ENCODE data around the gene KRT80. TPM values are rescaled to one million over a fixed set of nuclear protein-coding genes. Genes with fewer than 3 reads are reported as not detected.

KRT80 gene
- total and polyA plus RNA-seq, 2 donors from 2014 or later = 1.0 to 12.3 TPM

GRCh38 chr12:52183971-52184370 is 7.8 kb downstream of the KRT80 start:
- no peaks in the 10 kb centered on the region for H3K9me3 ChIP-seq (ENCODE audit: control insufficient read depth in 2 of 3, insufficient read depth in 1 of 3, low read length in 3 of 3)
- TF ChIP-seq, protein P1, sequence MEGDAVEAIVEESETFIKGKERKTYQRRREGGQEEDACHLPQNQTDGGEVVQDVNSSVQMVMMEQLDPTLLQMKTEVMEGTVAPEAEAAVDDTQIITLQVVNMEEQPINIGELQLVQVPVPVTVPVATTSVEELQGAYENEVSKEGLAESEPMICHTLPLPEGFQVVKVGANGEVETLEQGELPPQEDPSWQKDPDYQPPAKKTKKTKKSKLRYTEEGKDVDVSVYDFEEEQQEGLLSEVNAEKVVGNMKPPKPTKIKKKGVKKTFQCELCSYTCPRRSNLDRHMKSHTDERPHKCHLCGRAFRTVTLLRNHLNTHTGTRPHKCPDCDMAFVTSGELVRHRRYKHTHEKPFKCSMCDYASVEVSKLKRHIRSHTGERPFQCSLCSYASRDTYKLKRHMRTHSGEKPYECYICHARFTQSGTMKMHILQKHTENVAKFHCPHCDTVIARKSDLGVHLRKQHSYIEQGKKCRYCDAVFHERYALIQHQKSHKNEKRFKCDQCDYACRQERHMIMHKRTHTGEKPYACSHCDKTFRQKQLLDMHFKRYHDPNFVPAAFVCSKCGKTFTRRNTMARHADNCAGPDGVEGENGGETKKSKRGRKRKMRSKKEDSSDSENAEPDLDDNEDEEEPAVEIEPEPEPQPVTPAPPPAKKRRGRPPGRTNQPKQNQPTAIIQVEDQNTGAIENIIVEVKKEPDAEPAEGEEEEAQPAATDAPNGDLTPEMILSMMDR (IDR thresholded peaks at IDR 0.05; ENCODE audit: borderline replicate concordance, extremely low read depth, insufficient read depth) = no peak
- no peak overlapping the region for H3K27ac ChIP-seq (ENCODE audit: low read depth in 2 of 2, low read length in 2 of 2)
- no peaks in the 10 kb centered on the region for H3K27me3 ChIP-seq (ENCODE audit: control insufficient read depth, insufficient read depth, low read length)
- DNase-seq (no peak), FAIRE-seq (no peak)
- H3K4me3 ChIP-seq (ENCODE audit: low read length in 3 of 3) = no peak overlapping the region
- intact Hi-C loops (cut with DNase I) = no loop called here
- peaks cover 0 to 3% (median 2%) of the 10 kb centered on the region in 3 donors for H3K4me1 ChIP-seq (ENCODE audit: control insufficient read depth in 2 of 3, insufficient read depth in 2 of 3, low read depth in 1 of 3, low read length in 3 of 3)
- H3K9ac ChIP-seq (ENCODE audit: low read length in 3 of 3) = no peak overlapping the region
- H3K36me3 ChIP-seq (ENCODE audit: control insufficient read depth in 2 of 3, insufficient read depth in 3 of 3, low read length in 3 of 3) = no peaks in the 10 kb centered on the region

DNA sequence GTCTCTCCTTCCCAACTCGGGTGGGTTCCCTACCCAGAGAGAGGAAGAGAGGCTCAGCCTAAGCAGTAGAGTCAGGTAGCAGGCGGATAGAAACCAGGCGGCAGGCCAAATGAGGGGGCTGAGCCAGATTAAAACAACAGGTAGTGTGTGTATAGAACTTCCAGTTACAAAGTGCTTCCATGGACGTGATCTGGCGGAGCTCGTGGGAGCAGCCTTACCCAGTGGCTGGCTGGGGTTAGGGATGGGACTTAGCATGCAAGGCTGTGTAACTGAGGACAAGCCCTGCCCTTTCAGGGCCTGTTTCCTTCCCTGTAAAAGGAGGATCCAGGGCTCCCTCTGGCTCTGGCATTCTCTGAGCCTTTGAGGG is 8.3 kb downstream of the KRT80 start:
- Histone ChIP-seq H3K27ac (ENCODE audit: low read depth in 2 of 2, low read length in 2 of 2) (no peak overlapping the region), H3K9me3 (ENCODE audit: control insufficient read depth in 2 of 3, insufficient read depth in 1 of 3, low read length in 3 of 3) (no peaks in the 10 kb centered on the region), H3K4me1 (ENCODE audit: control insufficient read depth in 2 of 3, insufficient read depth in 2 of 3, low read depth in 1 of 3, low read length in 3 of 3) (peaks cover 0 to 3% (median 2%) of the 10 kb centered on the region in 3 donors), H3K4me3 (ENCODE audit: low read length in 3 of 3) (no peak overlapping the region), H3K36me3 (ENCODE audit: control insufficient read depth in 2 of 3, insufficient read depth in 3 of 3, low read length in 3 of 3) (no peaks in the 10 kb centered on the region), H3K9ac (ENCODE audit: low read length in 3 of 3) (no peak overlapping the region), H3K27me3 (ENCODE audit: control insufficient read depth, insufficient read depth, low read length) (no peaks in the 10 kb centered on the region)
- no peak for FAIRE-seq
- peak in 2 of 5 donors; percentile 30 to 33 for DNase-seq
- TF ChIP-seq, protein P1 (IDR thresholded peaks at IDR 0.05; ENCODE audit: borderline replicate concordance, extremely low read depth, insufficient read depth) = no peak
- intact Hi-C loops (cut with DNase I) = no loop called here

- H3K36me3 ChIP-seq (ENCODE audit: control insufficient read depth in 2 of 3, insufficient read depth in 3 of 3, low read length in 3 of 3) = no peaks in the 10 kb centered on the region
- H3K4me3 ChIP-seq (ENCODE audit: low read length in 3 of 3) = no peak overlapping the region
- intact Hi-C loops (cut with DNase I) = no loop called here
- TF ChIP-seq, protein P1 (IDR thresholded peaks at IDR 0.05; ENCODE audit: borderline replicate concordance, extremely low read depth, insufficient read depth) = no peak
- peaks cover 0 to 3% (median 2%) of the 10 kb centered on the region in 3 donors for H3K4me1 ChIP-seq (ENCODE audit: control insufficient read depth in 2 of 3, insufficient read depth in 2 of 3, low read depth in 1 of 3, low read length in 3 of 3)
- no peaks in the 10 kb centered on the region for H3K27me3 ChIP-seq (ENCODE audit: control insufficient read depth, insufficient read depth, low read length)
- H3K9me3 ChIP-seq (ENCODE audit: control insufficient read depth in 2 of 3, insufficient read depth in 1 of 3, low read length in 3 of 3) = no peaks in the 10 kb centered on the region
- FAIRE-seq (no peak), DNase-seq (peak in 1 of 5 donors; percentile 35)
- no peak overlapping the region for H3K27ac ChIP-seq (ENCODE audit: low read depth in 2 of 2, low read length in 2 of 2)
- no peak overlapping the region for H3K9ac ChIP-seq (ENCODE audit: low read length in 3 of 3)
Measured at GRCh38 chr12:52182898-52183543, 8.8 kb downstream of the KRT80 start.

DNA sequence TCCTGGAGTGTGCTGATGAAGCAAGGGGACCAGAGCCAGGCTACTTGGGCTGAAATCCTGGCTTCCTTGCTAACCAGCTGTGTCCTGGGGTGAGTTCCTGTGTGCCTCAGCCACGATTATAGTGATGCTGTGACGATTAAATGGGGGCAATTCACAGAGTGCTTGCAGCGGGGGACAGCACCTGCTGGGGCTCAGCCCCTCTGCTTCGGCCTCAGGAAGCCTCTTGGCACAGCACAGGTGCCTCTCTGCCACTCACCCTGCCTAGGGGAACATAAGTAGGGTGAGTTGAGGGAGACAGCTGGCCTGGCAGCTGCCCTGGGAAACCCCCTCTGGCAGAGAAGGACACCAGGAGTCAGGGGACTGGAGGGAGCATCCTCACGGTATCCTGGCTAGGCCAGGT is 9.4 kb downstream of the KRT80 start:
- peaks cover 0 to 3% (median 2%) of the 10 kb centered on the region in 3 donors for H3K4me1 ChIP-seq (ENCODE audit: control insufficient read depth in 2 of 3, insufficient read depth in 2 of 3, low read depth in 1 of 3, low read length in 3 of 3)
- no peak overlapping the region for H3K4me3 ChIP-seq (ENCODE audit: low read length in 3 of 3)
- intact Hi-C loops (cut with DNase I) = no loop called here
- H3K9me3 ChIP-seq (ENCODE audit: control insufficient read depth in 2 of 3, insufficient read depth in 1 of 3, low read length in 3 of 3) = no peaks in the 10 kb centered on the region
- TF ChIP-seq, protein P1 (IDR thresholded peaks at IDR 0.05; ENCODE audit: borderline replicate concordance, extremely low read depth, insufficient read depth) = no peak
- no peak overlapping the region for H3K9ac ChIP-seq (ENCODE audit: low read length in 3 of 3)
- H3K27ac ChIP-seq (ENCODE audit: low read depth in 2 of 2, low read length in 2 of 2) = no peak overlapping the region
- no peak for FAIRE-seq
- H3K27me3 ChIP-seq (ENCODE audit: control insufficient read depth, insufficient read depth, low read length) = no peaks in the 10 kb centered on the region
- no peak for DNase-seq
- H3K36me3 ChIP-seq (ENCODE audit: control insufficient read depth in 2 of 3, insufficient read depth in 3 of 3, low read length in 3 of 3) = no peaks in the 10 kb centered on the region
